NCI-H146 (cell line): ENCODE results near the gene ADSS1.

Source experiments
- DNase-seq: peaks from one replicate; lab custom pipeline; 2025; lab: John Stamatoyannopoulos, UW

Gene ADSS1

DNA sequence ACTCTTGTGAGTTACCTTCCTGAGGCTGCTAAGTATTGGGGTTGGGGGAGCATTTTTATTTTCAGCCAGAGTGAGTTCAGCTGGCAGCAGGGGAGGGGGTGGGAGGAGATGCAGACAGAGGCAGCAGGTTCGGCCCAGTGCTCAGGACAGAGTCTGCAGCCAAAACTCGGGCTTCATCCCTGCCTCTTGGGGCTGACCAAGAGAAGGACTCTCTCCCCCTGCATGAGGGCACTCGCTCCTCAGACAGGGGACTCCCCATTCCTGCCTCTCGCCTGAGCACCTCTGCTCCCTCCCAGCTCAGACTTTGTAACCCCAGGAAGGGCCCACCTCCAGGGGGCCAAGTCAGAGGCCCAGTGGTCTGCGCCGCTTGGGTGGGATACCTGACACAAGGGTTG is 72.7 kb downstream of the ADSS1 start:
- DNase-seq: no peak
